ENCODE measurements around the gene FAM174A.
"Not testable (repeated sequence)": the region's sequence is repeated elsewhere in the genome, so short reads cannot be mapped to it uniquely, and the experiment has no call there.

The FAM174A gene

DNA sequence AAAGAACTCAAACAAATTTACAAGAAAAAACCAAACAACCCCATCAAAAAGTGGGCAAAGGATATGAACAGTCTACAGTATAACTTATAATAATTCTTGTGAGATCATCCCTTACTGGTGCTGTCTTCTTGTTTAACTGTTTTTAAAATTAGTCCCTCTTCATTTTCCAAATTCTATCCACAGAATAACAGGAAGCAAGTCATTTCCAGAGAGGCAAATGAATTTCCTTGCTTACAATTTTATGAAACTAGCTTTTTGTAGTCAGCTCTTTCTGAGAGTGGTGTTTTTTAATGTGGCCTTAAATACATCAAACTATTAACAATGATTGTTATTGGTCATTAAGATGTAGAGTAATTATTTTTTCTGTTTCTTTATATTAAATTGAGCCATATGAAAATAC is 40.6 kb downstream of the FAM174A start:
- in situ Hi-C loops (cut with MboI; ENCODE audit: low sequenced_read_pairs) = no loop called here

DNA sequence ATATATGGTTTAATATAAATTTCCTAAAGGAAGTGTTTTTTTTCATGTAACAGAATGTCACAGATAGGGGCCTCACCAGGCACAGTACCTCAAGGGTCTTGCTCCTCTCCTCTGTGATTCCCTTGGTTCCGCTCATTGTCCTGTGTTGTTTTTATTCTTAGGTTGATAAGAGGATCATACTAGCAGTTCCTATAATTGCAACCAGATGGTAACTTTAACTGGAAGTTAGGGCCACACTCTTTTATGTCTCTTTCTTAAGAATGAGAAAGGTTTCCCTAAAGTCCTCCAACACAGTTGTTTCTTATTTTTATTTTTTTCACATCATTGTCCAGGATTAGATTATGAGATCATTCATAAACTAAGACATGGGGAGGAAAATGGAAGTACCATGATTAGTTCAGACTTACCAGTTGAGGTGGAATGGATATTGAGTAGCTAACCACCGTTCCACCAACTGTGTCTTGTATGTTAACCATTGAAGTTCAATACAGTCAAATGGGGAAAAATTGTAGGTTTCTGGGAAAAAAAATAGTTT is 41.1 kb downstream of the FAM174A start:
- in situ Hi-C loops (cut with MboI; ENCODE audit: low sequenced_read_pairs) = no loop called here

DNA sequence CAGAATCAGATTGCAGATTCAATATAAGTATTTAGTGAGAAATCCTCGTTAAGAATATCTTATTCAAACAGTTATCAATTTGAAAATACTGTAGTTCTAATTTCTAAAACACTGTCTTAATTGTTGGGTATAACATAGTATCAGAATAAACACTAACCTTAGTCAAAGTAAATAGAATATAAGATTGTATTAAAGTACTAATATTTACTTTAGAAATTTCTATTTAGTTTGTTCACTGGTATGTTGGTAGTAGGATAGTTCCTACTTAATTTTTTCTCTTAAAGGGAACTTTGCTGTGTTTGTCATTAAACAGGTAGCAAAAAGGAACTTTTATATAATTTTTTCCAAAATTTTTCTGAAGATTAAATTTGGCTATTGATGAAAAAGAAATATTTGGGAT is 42.3 kb downstream of the FAM174A start:
- in situ Hi-C loops (cut with MboI; ENCODE audit: low sequenced_read_pairs) = no loop called here

DNA sequence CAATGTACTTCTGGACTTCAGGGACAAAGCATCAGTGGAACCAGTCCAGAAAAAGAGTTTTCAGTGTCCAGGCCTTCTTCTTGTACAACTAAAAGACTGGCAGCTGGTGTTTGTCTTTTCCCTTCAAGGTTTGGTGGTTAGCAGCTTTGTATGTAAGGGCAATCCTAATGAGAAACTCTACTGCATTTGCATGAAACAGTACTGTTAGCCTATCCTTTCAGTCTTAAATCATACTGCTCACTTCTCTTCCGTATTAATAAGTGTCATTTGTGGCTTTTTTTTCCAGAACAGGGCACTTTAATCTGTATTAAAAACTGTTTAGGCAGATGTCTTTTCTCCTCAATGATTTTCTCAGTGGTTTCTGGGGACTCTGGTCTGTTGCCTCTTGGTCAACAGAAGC is 48.9 kb downstream of the FAM174A start:
- in situ Hi-C loops (cut with MboI; ENCODE audit: low sequenced_read_pairs) = no loop called here

DNA sequence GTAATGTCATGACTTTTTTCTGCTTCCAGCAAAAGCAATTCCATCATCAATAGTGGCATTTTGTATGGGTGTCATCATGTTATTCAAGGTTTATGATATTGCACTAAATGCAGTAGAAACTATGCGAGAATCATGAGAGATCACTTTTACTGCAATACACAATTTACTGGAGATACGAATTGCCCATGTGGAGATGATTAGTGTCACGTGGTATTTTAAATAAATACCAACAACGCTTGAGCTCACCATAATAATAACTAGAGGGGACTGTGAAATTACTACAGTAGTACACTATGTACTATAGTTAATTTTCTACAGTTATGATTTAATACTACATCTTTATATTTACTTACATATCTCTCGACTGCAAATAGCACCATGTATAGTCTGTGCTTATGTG is 49.7 kb downstream of the FAM174A start:
- in situ Hi-C loops (cut with MboI; ENCODE audit: low sequenced_read_pairs) = no loop called here

DNA sequence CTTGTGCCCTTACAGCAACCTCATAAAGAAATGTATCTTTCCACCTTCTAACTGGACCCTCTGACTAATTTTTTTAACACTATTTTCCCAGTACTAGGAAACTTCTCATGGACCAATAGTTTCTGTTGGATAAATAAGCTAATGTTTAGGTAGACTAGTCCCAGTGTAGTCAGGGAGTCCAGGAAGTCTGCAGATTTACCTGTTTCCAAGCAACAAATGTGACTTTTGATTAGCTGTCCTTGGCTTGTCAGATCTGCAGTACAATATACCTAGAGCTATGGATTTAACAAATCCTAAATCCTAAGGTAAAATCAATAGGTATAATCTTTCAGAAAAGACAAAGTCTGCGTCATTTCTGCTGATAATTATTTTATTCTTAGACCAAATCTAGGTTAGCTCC is 55.7 kb downstream of the FAM174A start:
- in situ Hi-C loops (cut with MboI; ENCODE audit: low sequenced_read_pairs) = no loop called here

DNA sequence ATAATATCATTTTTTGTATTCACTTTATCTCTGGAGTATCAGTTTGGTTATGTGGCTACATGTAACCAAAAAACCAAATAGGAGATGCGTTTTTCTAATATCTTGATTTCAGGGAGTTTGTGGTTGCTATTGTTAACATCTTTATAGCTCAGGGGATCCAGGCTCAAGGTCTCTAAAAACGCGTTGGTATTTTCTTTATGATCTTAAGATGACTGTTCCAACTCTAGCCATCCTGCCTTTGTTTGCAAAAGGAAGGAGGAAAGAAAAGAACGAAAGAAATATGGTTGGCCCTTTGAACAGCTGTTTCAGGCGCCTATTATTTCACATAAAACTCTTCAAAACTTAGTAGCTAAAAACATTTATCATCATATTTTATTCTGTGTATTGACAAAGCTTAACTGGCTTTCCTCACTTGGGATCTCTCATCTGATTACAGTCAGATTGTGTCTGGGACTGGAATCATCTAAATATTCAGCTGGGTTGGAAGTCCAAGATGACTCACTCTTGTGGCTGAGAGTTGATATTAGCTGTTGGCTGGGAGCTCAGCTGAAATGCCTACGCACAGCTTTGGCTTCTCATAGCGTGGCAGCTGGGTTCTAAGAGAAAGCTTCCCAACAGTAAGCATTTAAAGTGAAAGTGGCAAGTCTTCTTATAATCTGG is 60.1 kb downstream of the FAM174A start:
- in situ Hi-C loops (cut with MboI; ENCODE audit: low sequenced_read_pairs) = no loop called here

DNA sequence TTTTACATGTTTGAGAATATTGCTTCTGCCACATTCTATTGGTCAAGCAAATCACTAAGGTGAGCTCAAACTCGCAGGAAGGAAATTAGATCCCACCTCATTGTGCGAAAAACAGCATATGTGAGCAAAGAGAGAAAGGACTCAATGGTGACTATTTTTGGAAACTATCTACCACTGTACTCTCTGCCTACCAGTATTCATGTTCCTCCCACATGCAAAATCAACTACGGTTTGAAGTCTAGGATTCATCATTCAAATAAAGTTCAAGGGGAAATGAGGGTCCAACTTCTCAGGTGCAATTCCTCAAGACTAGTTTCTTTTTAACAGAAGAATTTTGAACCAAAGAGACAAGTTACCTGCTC is 60.6 kb downstream of the FAM174A start:
- in situ Hi-C loops (cut with MboI; ENCODE audit: low sequenced_read_pairs) = no loop called here

DNA sequence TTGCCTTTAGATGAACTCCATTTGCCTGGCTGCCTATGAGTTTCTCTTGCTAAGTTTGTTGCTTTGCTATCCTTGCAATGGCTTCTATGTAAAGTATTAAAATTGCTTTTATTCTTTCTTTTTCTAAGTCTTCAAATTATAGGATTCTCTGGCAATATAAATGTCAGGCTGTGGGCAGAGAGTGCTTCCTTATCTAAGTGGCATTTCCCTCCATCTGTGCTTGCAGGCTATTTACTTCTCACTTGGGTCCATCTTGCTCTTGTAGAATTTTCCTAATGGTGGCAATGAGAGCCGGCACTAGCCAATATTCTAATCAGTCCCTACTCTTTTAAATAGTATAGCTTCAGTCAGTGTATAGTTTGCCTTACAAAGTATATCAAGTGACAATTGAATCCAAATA is 63.3 kb downstream of the FAM174A start:
- in situ Hi-C loops (cut with MboI; ENCODE audit: low sequenced_read_pairs) = no loop called here

DNA sequence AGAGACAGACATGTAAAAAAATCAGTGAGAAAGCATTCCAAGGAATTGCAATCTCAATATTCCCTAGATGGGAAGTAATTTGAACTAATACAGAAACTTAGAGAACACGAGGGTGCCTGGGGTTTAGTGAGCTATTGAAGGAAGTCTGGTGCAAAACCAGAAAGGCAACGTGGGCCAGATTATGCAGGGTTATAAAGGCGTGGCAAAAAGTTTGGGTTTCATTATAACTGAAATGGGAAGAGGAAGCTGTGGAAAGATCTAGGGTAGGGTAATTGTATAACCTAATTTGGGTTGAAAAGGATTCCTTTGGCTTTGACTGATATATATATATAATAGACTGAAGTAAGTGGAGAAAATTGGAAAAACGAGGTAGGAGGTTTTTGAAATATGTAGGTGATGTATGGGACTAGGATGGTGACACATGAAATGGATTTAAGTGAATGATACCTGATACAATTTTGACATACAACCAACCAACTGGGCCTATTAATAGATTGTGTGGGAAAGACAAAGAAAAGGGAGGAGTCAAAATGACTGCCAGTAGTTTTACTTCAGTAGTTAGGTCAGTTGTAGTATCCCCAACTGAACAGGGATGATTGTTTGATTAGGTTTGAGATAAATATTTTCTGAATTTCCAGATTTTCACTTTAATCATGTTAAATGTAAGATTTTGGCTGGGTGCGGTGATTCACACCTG is 65.3 kb downstream of the FAM174A start:
- in situ Hi-C loops (cut with MboI; ENCODE audit: low sequenced_read_pairs) = no loop called here

DNA sequence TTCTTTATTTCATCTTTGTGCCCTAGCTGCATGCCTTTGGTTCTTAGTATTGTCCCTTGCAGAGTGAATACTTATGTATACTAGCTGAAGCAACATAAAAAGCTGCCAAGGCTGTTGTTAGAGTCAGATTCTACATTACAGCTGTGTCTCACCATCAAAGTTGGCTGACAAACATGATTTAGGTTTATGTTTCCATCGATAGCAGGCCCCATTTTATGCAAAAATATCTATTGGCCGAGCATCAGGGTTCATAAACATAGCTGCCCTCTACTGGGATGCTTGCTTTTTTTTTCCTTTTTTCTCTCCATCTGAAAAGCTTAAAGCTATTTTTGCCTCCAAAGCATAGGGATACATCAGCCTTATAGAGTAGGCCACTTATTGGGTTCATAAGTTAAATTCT is 68.0 kb downstream of the FAM174A start:
- in situ Hi-C loops (cut with MboI; ENCODE audit: low sequenced_read_pairs) = no loop called here

DNA sequence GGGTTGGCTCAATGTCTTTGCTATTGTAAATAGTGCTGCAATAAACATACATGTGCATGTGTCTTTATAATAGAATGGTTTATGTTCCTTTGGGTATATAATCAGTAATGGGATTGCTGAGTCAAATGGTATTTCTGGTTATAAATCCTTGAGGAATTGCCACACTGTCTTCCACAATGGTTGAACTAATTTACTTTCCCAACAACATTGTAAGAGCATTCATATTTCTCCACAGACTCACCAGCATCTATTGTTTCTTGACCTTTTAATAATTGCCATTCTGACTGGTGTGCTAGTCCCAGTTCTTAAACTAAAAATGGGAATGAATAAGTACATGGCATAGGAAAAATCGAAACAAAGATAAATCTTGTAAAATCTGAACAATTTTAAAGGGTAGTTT is 68.8 kb downstream of the FAM174A start:
- in situ Hi-C loops (cut with MboI; ENCODE audit: low sequenced_read_pairs) = not testable (repeated sequence)

DNA sequence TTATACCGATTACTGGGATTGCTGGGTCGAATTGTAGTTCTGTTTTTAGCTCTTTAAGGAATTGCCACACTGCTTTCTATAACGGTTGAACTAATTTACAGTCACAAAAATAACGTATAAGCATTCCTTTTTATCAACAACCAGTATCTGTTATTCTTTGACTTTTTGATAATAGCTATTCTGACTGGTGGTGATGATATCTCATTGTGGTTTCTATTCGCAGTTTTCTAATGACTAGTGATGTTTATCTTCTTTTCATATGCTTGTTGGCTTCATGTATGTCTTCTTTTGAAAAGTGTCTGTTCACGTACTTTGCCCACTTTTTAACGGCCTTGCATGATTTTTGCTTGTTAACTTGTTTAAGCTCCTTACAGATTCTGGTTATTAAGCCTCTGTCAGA is 74.4 kb downstream of the FAM174A start:
- in situ Hi-C loops (cut with MboI; ENCODE audit: low sequenced_read_pairs) = no loop called here

DNA sequence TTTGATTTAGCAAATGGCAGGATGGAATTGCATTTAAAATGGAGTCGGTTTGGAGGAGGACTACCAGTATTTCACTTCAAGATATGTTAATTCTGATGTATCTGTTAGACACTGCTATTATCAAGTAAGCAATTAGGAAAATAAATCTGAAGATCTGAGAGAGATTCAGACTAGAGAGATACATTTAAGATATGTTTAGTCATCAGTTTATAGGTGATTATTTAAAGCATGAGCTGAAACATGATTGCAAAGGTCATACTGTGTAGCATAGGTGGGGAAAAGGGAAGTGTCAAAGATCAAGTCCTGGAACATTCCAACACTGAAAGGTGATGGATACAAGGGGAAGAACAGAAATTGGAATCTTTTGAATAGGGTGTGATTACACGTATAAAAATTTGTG is 79.1 kb downstream of the FAM174A start:
- in situ Hi-C loops (cut with MboI; ENCODE audit: low sequenced_read_pairs) = no loop called here

DNA sequence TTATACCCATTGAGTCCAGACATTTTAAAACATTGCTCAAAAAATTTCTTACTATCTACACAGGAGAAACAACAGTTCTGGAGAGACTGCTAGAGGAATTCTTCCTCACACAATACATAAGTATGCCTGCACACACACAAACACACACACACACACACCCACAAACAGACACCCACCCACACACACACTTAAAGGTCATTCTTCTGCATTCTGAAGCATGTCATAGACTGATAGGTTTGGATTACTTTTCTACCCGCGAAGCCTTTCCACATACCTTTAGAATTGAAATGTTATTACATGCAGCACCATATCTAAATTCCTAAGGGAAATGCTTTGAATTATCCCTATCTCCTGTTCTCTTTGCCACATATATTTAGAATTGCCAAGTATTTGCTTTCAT is 80.2 kb downstream of the FAM174A start:
- in situ Hi-C loops (cut with MboI; ENCODE audit: low sequenced_read_pairs) = no loop called here

DNA sequence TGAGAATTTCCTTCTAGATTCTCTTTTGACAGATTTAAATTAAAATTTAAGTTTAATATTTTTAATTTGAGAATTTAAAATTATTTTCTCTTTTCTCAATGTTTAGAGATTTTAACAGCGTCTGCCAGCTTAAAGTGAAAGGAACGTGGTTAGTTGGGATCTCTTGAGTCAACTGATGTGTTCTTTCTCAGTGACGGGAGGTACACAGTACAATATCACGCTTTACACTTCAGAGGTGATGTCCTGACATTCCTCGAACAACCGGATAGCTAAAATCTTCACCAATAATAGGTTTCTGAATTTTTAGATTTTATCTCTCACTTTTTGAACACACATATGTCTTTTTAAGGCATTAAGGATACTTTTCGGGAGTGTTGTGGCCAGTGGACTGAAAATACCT is 81.1 kb downstream of the FAM174A start:
- in situ Hi-C loops (cut with MboI; ENCODE audit: low sequenced_read_pairs) = no loop called here

DNA sequence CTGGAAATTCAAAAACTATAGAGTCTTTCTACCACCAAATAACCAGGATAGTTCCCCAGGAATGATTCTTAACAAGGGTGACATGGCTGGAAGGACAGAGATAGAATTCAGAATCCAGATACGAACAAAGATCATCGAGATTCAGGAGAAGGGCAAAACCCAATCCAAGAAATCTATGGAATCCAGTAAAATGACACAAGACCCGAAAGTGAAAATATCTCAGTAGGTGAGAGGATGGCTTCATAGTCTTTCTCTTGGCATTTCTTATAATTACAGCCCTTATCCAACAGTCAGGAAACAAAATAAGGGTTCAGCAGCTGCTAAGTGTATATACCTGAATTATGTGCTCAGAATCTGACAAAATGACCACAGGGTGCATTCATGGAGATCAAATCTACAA is 81.8 kb downstream of the FAM174A start:
- in situ Hi-C loops (cut with MboI; ENCODE audit: low sequenced_read_pairs) = no loop called here

DNA sequence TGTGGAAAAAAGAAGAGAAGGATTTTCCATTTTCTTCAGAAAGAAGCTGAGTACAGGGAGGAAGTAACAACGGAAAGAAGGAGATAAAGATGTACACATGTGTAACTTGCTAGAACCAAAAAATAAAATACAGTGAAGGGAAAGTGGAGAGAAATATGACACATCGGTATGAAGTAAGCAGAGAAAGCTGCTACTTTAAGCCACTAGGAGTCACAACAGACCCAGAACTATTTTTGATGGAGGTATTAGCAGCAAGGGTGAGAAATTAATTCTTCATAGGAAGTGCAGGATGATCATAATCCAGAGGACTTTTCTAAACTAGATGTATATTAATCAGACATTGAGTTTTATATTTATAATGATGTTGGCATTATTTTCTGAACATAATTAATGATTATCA is 88.5 kb downstream of the FAM174A start:
- in situ Hi-C loops (cut with MboI; ENCODE audit: low sequenced_read_pairs) = no loop called here

DNA sequence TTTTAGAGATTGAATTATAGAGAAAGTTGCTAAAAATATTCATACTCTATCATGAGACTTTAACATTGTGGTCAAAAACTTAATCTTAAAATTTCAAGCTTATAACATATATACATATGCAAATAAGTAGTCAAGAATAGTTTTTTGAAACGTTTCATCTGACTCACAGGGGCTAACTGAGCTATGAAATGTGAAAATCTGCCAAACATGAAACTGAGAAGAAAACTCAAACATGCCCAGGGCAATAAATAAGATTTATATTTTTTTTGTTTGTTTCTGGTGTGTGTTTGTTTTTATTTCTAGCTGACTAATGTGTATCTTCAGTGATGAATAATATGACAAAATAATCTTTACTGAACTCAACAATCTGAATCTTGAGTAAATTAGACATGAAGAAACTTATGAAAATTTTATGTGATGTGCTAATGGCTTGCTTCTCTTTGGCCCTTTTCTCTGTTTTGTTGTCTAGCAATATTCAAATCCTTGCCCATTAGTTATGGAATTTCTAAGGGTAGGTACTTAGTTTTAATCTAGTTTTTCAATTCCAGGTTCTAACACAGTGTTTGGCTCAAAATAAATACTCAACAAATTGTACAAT is 99.9 kb downstream of the FAM174A start:
- in situ Hi-C loops (cut with MboI; ENCODE audit: low sequenced_read_pairs) = no loop called here
